HG03280 (cell line): ENCODE data around the gene LAT.

Source experiments
- ATAC-seq: cut with Tn5 transposase; IDR thresholded peaks from one replicate; pipeline ENCODE4 v1.9.1; 2021; ENCODE audit warnings: mild to moderate bottlenecking, moderate library complexity; ENCODE audit not compliant: unreplicated experiment

The LAT gene

GRCh38 chr16:29007730-29008593 lies 23.1 kb downstream of the LAT start:
- no peak for ATAC-seq

GRCh38 chr16:29009050-29009837 lies 24.4 kb downstream of the LAT start:
- no peak for ATAC-seq

DNA sequence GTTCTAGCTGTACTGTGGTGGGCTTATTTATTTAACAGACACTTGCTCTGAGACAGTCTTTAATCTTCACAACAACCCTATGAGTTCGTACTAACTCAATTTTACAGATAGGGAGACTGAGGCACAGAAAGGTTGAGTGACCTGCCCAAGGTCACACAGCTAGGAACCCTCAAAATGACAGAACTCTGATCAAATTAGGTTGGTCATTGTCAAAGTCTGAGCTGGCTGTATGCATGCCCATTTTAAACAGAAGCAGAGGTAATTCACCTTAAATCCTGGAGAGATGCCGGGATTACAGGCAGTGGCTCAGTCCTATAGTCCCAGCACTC lies 24.9 kb downstream of the LAT start:
- no peak for ATAC-seq

DNA sequence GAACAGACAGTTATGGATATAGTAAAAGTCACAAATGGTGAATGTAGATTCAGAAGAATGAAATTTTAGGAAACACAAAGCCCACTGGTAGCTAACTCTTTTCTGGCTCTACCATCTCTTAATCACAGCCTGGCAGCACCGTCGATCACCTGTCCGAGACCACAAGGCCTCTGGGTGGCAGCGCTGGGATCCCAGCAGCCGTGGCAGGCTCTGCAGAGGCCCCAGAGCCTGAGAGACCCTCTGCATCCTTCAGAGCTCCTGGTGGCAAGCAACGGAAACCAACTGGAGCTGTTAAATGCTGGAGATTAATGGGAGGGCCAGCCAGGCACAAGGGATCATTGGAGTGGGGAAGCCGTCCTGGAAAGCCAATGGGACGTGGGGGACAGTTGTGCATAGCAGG lies 26.3 kb downstream of the LAT start:
- ATAC-seq, result no peak

DNA sequence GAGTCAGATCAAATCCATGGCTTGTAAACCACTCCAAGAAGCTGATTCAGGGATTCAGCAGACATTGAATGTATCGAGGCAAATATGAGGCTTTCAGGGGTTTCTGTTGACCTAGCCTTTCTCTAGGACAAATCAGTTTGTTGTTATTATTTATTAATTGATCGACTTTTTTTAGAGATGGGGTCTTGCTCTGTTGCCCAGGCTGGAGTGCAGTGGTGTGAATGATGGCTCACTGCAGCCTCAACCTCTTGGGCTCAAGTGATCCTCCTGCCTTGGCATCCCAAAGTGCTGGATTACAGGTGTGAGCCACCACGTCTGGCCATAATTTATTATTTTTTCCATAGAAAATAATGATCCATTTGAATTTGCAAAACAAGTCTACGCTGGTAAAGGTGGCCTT lies 27.0 kb downstream of the LAT start:
- no peak for ATAC-seq

GRCh38 chr16:29012913-29013553 lies 28.2 kb downstream of the LAT start:
- no peak for ATAC-seq

DNA sequence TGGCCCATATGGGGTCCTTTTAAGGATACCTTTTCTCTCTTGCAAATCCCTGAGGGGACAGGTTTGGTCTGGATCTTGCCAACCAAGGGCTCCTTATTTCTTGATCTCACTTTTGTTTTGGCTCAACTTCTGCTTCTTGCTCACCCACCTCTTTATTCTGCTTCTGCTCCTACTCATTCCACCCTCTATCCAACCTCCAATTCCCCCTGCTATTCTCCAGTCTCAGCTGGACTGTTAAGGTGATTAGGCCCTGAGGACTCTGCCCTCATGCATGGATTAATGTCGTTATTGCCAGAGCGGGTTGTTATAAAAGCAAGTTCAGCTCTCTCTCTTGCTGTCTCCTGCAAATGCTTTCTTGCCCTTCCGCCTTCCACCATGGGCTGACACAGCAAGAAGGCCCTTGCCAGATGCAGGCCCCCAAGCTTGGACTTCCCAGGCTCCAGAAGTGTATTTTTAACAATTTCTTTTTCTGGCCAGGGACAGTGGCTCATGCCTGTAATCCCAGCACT lies 29.8 kb downstream of the LAT start:
- no peak for ATAC-seq

- ATAC-seq, result no peak
Observed at GRCh38 chr16:29022196-29022595, 37.3 kb downstream of the LAT start.

GRCh38 chr16:29023279-29024277 lies 38.7 kb downstream of the LAT start:
- no peak for ATAC-seq

GRCh38 chr16:29024278-29024677 lies 39.4 kb downstream of the LAT start:
- no peak for ATAC-seq

- no peak for ATAC-seq
Observed at GRCh38 chr16:29025218-29025617, 40.4 kb downstream of the LAT start.

DNA sequence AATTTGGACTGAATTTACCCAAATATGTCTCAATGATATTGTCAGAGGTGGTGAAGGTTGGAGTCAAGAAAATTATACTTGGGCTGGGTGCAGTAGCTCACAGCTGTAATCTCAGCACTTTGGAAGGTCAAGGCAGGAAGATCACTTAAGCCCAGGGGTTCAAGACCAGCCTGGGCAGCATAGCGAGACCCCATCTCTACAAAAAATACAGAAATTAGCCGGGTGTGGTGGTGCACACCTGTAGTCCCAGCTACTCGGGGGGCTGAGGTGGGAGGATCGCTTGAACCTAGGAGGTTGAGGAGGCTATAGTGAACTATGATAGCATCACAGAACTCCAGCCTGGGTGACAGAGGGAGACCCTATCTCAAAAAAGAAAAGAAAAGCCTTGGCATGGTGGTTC lies 40.9 kb downstream of the LAT start:
- ATAC-seq, result no peak

DNA sequence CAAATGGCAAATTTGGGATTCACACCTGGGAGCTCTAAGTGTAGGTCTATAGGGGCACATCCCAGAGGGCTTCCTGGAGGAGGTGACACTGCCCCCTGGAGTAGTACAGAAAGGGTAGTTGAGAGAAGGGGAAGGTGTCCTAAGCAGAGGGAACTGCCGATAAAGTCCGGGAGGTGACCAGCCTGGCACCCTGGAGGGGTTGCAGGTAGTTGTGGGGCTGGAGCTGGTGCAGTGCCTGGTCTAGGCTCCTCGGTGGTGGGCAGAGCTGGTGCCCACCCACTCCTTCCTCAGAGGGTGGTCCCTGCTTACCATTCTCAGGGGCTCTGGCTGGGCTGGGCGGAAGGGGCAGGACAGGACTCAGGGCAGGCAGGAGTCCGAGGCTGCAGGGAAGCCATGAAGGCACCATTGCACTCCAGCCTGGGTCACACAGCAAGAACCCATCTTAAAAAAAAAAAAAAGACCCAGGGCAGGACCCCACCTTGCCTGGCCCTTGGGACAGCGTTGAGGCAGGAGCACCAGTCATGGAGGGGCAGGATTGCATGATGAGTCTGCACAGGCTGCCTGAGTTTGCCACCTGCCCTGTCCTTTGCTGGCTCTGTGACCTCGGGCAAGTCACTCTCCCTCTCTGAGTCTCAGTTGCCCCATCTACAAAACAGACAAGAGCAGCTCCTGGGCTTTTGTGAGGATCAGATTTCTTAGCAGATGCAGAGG lies 43.8 kb downstream of the LAT start:
- no peak for ATAC-seq

DNA sequence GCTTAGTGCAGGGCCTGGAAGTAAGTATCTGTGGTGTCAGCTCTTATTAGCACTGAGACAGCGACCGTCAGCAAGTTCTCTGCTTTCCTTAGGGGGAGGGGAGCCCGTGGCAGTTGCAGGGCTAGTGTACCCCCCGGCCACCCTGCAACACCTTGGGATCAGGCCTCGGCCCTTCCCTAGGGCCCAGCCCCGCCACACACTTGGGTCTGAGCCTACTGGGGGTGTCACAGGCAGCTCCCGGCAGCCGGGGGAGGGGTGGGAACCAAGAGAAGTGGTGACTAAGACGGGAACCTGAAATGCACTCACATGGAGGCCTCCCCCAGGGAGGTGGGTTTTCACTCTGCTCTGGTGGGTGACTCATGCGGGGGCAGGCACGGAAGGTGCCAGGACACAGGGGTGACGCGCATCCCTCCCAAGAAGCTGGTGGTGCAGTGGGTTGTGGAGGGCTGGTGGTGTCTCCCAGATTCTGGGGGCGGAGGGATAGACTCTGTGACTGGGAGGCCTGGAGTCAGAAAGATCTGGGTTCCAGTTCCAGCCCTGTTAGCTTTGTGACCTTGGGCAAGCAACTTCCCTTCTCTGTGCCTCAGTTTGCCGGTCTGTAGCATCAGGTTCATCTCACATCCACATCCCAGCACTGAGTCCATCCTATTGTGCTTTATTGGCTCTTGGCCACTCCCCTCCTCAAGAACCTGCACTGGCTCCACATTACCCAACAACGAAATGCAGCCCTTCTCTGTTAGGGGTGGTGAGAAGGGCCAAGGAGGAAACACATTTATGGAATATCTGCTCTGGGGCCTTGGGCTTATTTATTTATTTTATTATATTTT lies 44.5 kb downstream of the LAT start:
- ATAC-seq, result no peak

DNA sequence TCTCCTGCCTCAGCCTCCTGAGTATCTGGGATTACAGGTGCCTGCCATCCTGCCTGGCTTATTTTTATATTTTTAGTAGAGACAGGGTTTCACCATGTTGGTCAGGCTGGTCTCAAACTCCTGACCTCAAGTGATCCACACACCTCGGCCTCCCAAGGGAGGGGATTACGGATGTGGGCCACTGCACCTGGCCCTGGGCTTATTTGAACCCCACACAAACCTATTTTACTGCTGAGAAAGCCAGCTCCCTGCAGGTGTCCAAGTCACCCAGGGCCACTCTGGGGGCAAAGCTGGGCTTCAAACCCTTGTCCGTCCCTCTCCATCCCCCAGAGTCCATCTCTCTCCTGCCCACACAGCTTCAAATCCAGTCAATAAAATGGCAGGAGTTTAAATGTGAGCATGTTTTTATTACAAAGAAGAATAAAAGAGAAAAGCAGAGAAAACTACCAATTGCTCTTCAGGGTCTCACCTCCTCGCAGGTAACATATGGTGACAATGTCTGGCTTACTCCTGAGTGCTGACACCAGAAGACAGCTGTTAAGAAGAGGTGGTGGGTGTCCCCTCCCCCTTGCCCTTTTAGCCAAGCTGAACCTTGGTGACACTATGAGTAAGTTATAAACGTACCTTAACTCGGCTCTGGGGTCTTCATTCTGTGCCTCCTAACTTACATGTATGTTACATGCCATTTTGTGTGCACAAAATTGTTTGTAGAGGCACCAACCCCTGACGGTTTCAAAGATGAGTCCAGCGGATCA lies 45.4 kb downstream of the LAT start:
- no peak for ATAC-seq
